Vagina (tissue), 2 donors: ENCODE results near the gene EYS. TPM values are rescaled to one million over a fixed set of nuclear protein-coding genes. Genes with fewer than 3 reads are reported as not detected.

Experiments
- DNase-seq, 2 donors: peaks; one replicate each; pipeline ENCODE4 v3.0.0-alpha.2; 2017; ENCODE audit errors: extremely low spot score in 2 of 2
- H3K27ac ChIP-seq: fragments of 200-600 bp; sonication (generic); one replicate; pipeline ENCODE4 v1.5.1; 2019
- H3K27me3 ChIP-seq: fragments of 200-600 bp; sonication (generic); one replicate; pipeline ENCODE4 v1.5.1; 2019
- H3K36me3 ChIP-seq, 2 donors: fragments of 200-600 bp; sonication (generic); one replicate each; pipeline ENCODE4 v1.5.1; 2017 to 2019
- H3K4me1 ChIP-seq: fragments of 200-600 bp; sonication (generic); one replicate; pipeline ENCODE4 v1.5.1; 2019
- H3K4me3 ChIP-seq, 2 donors: fragments of 200-600 bp; sonication (generic); 1 replicate in 1 of 2; 2 replicates in 1 of 2; pipeline ENCODE4 v1.5.1; 2016 to 2019
- H3K9me3 ChIP-seq: fragments of 200-600 bp; sonication (generic); one replicate; pipeline ENCODE4 v1.5.1; 2019
- CTCF ChIP-seq, 3 experiments: fragments of 450-650 bp in 2 of 3; fragments of 200-600 bp in 1 of 3; sonication (generic) in 1 of 3; IDR thresholded peaks; one replicate each; pipeline ENCODE4 v1.5.1; 2017 to 2019; ENCODE audit warnings: antibody characterized with exemption in 3 of 3, mild to moderate bottlenecking in 2 of 3, moderate library complexity in 2 of 3
- POLR2A ChIP-seq, 2 donors: fragments of 450-650 bp; IDR thresholded peaks; one replicate each; pipeline ENCODE4 v1.6.1; 2017; ENCODE audit warnings: antibody characterized with exemption in 2 of 2, mild to moderate bottlenecking in 2 of 2, moderate library complexity in 2 of 2
- POLR2AphosphoS5 ChIP-seq, 2 donors: sonication (generic); formaldehyde crosslinking; IDR thresholded peaks; one replicate each; pipeline ENCODE4 v1.9.0; 2017; ENCODE audit warnings: antibody characterized with exemption in 2 of 2, mild to moderate bottlenecking in 2 of 2, low read depth in 1 of 2; ENCODE audit not compliant: insufficient read depth in 1 of 2
- intact Hi-C: fragments of 100-400 bp; cut with DNase I; formaldehyde crosslinking; loops from one replicate; pipeline ENCODE4 v1.15.1; 2023
- total RNA-seq: library from RNA; depleted of rRNA; stranded (reverse); fragments of >200 nt; gene quantifications from one replicate; pipeline ENCODE4 v1.2.3, GENCODE V29; 2016

EYS gene
- total RNA-seq, 1 donor from 2014 or later = not detected

DNA sequence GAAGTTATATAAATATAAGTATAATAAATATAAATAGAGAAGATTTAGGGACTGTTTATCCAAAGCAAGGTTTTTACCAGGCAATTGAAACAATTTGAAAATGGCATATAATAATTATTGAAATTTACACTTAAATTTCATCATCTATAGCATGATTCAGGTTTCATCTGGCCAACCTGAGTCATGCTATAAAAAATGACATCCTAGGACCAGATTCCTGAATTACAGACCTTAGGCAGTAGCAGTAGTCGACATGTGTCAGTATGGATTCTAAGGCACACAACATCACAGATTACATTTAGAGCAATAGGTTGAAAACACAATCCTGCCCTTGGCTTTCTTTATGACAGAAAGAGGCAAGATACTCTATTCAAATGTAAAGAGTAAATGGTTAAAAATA, 1479.2 kb downstream of the EYS start:
- no peak for TF ChIP-seq CTCF (IDR thresholded peaks at IDR 0.05)
- TF ChIP-seq POLR2AphosphoS5 (IDR thresholded peaks at IDR 0.05; ENCODE audit: insufficient read depth in 1 of 2, low read depth in 1 of 2) = no peak
- TF ChIP-seq POLR2A (IDR thresholded peaks at IDR 0.05) = no peak
- H3K27ac ChIP-seq = no peak overlapping the region
- H3K27me3 ChIP-seq = no peaks in the 10 kb centered on the region
- H3K36me3 ChIP-seq = no peaks in the 10 kb centered on the region
- no peak overlapping the region for H3K4me3 ChIP-seq
- DNase-seq = no peak
- H3K4me1 ChIP-seq = no peaks in the 10 kb centered on the region
- intact Hi-C loops = no loop called here
- H3K9me3 ChIP-seq = no peaks in the 10 kb centered on the region

DNA sequence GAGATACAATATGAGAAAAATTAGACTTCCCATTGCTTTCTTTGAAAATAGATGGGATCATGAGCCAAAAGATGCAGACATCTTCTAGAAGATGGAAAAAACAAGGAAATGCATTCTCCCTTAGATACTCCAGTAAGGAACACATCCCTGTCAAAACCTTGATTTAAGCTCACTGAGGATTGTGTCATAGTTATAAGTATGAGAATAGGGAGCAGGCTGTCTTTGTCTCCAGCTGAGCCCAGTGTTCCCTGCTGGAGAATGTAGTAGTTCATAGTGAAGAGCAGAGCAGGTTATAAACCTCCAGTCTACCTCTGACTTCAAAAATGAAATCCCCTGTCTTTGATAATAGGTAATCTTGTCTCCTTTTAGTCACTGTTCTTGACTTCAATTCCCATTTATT, 1481.5 kb downstream of the EYS start:
- Histone ChIP-seq H3K4me3 (no peak overlapping the region), H3K4me1 (no peaks in the 10 kb centered on the region), H3K36me3 (no peaks in the 10 kb centered on the region), H3K9me3 (no peaks in the 10 kb centered on the region), H3K27ac (no peak overlapping the region), H3K27me3 (no peaks in the 10 kb centered on the region)
- TF ChIP-seq POLR2AphosphoS5 (IDR thresholded peaks at IDR 0.05; ENCODE audit: insufficient read depth in 1 of 2, low read depth in 1 of 2) (no peak), CTCF (IDR thresholded peaks at IDR 0.05) (no peak), POLR2A (IDR thresholded peaks at IDR 0.05) (no peak)
- DNase-seq = no peak
- intact Hi-C loops = no loop called here

- Histone ChIP-seq H3K9me3 (no peaks in the 10 kb centered on the region), H3K4me3 (no peak overlapping the region), H3K4me1 (no peaks in the 10 kb centered on the region), H3K27me3 (no peaks in the 10 kb centered on the region), H3K36me3 (no peaks in the 10 kb centered on the region), H3K27ac (no peak overlapping the region)
- TF ChIP-seq CTCF (IDR thresholded peaks at IDR 0.05) (no peak), POLR2A (IDR thresholded peaks at IDR 0.05) (no peak), POLR2AphosphoS5 (IDR thresholded peaks at IDR 0.05; ENCODE audit: insufficient read depth in 1 of 2, low read depth in 1 of 2) (no peak)
- DNase-seq = no peak
- intact Hi-C loops = no loop called here
Observed at GRCh38 chr6:64224819-64225218, 1482.2 kb downstream of the EYS start.

DNA sequence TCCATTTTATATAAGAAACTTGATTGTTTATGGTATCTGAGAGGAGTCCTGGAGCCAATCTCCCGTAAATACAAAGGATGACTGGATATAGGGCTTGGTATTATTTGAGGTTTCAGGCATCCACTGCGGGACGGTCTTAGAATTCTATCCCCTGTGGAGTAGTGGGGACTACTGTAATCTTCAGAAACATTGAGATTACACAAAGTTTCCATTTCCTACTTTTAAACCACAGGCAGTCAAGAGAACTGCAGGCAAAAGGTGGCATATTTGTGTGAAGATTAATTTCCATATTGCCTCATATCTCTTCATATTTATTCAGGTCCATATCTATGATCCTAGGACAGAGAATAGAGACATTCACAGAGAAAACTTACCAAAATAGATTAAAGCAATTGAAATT, 1485.2 kb downstream of the EYS start:
- Histone ChIP-seq H3K27ac (no peak overlapping the region), H3K4me3 (no peak overlapping the region), H3K36me3 (no peaks in the 10 kb centered on the region), H3K27me3 (no peaks in the 10 kb centered on the region), H3K9me3 (no peaks in the 10 kb centered on the region), H3K4me1 (no peaks in the 10 kb centered on the region)
- no peak for TF ChIP-seq POLR2A (IDR thresholded peaks at IDR 0.05)
- DNase-seq = no peak
- intact Hi-C loops = no loop called here

GRCh38 chr6:64220801-64221200, 1486.2 kb downstream of the EYS start:
- Histone ChIP-seq H3K27ac (no peak overlapping the region), H3K9me3 (no peaks in the 10 kb centered on the region)
- intact Hi-C loops = no loop called here

More at GRCh38 chr6:64220801-64221200, 1486.2 kb downstream of the EYS start:
- H3K27me3 ChIP-seq = no peaks in the 10 kb centered on the region
- DNase-seq = no peak
- no peaks in the 10 kb centered on the region for H3K36me3 ChIP-seq
- TF ChIP-seq POLR2A (IDR thresholded peaks at IDR 0.05) = no peak
- TF ChIP-seq CTCF (IDR thresholded peaks at IDR 0.05) = no peak
- no peak for TF ChIP-seq POLR2AphosphoS5 (IDR thresholded peaks at IDR 0.05; ENCODE audit: insufficient read depth in 1 of 2, low read depth in 1 of 2)
- no peaks in the 10 kb centered on the region for H3K4me1 ChIP-seq
- H3K4me3 ChIP-seq = no peak overlapping the region
